Fibroblast of mammary gland (primary cell): Measurements from ENCODE around the gene ARHGAP21.

ENCODE experiments used
- DNase-seq: peaks from one replicate; pipeline ENCODE4 v3.0.0-alpha.2; 2010; ENCODE audit warnings: low read depth
- H3K4me3 ChIP-seq: 2 replicates; pipeline ENCODE4 v1.5.1; 2011; ENCODE audit warnings: low read depth, mild to moderate bottlenecking, low read length, moderate library complexity; ENCODE audit not compliant: control insufficient read depth
- CTCF ChIP-seq: conservative IDR thresholded peaks from 2 replicates; pipeline ENCODE4 v1.5.1; 2011; ENCODE audit warnings: low read depth, low read length, inconsistent platforms; ENCODE audit not compliant: control insufficient read depth, insufficient read depth

Gene ARHGAP21

GRCh38 chr10:24690961-24691512 is 32.6 kb downstream of the ARHGAP21 start:
- TF ChIP-seq CTCF: no peak
- H3K4me3 ChIP-seq: no peak overlapping the region
- DNase-seq: peak; percentile 89

- peak; percentile 79 for DNase-seq
- no peak overlapping the region for H3K4me3 ChIP-seq
- TF ChIP-seq CTCF: no peak
These were observed 37.6 kb downstream of the ARHGAP21 start for GRCh38 chr10:24685958-24686540.

GRCh38 chr10:24683554-24683953 is 40.1 kb downstream of the ARHGAP21 start:
- H3K4me3 ChIP-seq: no peak overlapping the region
- DNase-seq: no peak
- TF ChIP-seq CTCF: no peak

- no peak overlapping the region for H3K4me3 ChIP-seq
- no peak for TF ChIP-seq CTCF
- DNase-seq: no peak
These were observed 42.1 kb downstream of the ARHGAP21 start for GRCh38 chr10:24681572-24682088.

GRCh38 chr10:24680647-24681524 is 42.8 kb downstream of the ARHGAP21 start:
- no peak for TF ChIP-seq CTCF
- H3K4me3 ChIP-seq: no peak overlapping the region
- peak; percentile 57 for DNase-seq

GRCh38 chr10:24678757-24679156 is 44.9 kb downstream of the ARHGAP21 start:
- TF ChIP-seq CTCF: no peak
- DNase-seq: no peak

More at GRCh38 chr10:24678757-24679156, 44.9 kb downstream of the ARHGAP21 start:
- H3K4me3 ChIP-seq: no peak overlapping the region
